Omental fat pad (tissue), 4 donors: ENCODE data around the gene OGDH. TPM values are rescaled to one million over a fixed set of nuclear protein-coding genes. Genes with fewer than 3 reads are reported as not detected.
"Not testable (repeated sequence)": the region's sequence is repeated elsewhere in the genome, so short reads cannot be mapped to it uniquely, and the experiment has no call there.

ENCODE experiments used
- ATAC-seq: fragments of 150-250 bp; one replicate; pipeline ENCODE4 v1.9.1; 2016; ENCODE audit warnings: mild to moderate bottlenecking, moderate library complexity; ENCODE audit not compliant: low FRiP score
- DNase-seq: peaks from one replicate; pipeline ENCODE4 v3.0.0-alpha.2; 2019; ENCODE audit warnings: low spot score
- total RNA-seq, 4 donors: library from RNA; depleted of rRNA; stranded (reverse); fragments of >200 nt; gene quantifications; one replicate each; pipeline ENCODE4 v1.1.0, GENCODE V29; 2016
- TF ChIP-seq, protein P1 (sequence below), 3 donors: fragments of 450-650 bp; IDR thresholded peaks; one replicate each; pipeline ENCODE4 v1.5.1; 2016 to 2017; ENCODE audit warnings: antibody characterized with exemption in 3 of 3, mild to moderate bottlenecking in 3 of 3, moderate library complexity in 2 of 3

Gene OGDH
- total RNA-seq, 4 donors from 2014 or later: 75.4 to 91.0 (median 82.0) TPM

DNA sequence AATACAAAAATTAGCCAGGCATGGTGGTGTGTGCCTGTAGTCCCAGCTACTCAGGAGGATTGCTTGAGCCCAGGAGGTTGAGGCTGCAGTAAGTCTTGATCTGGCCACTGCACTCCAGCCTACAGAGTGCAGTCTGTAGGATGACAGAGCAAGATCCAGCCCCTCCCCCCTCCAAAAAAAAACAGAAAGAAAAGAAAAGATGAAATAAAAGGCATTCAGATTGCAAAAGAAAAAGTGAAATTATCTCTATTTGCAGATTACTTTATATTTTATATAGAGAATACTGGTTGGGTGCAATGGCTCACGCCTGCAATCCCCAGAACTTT lies 121.5 kb downstream of the OGDH start:
- ATAC-seq: no peak
- DNase-seq: no peak
- TF ChIP-seq, protein P1, sequence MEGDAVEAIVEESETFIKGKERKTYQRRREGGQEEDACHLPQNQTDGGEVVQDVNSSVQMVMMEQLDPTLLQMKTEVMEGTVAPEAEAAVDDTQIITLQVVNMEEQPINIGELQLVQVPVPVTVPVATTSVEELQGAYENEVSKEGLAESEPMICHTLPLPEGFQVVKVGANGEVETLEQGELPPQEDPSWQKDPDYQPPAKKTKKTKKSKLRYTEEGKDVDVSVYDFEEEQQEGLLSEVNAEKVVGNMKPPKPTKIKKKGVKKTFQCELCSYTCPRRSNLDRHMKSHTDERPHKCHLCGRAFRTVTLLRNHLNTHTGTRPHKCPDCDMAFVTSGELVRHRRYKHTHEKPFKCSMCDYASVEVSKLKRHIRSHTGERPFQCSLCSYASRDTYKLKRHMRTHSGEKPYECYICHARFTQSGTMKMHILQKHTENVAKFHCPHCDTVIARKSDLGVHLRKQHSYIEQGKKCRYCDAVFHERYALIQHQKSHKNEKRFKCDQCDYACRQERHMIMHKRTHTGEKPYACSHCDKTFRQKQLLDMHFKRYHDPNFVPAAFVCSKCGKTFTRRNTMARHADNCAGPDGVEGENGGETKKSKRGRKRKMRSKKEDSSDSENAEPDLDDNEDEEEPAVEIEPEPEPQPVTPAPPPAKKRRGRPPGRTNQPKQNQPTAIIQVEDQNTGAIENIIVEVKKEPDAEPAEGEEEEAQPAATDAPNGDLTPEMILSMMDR (IDR thresholded peaks at IDR 0.05): no peak

DNA sequence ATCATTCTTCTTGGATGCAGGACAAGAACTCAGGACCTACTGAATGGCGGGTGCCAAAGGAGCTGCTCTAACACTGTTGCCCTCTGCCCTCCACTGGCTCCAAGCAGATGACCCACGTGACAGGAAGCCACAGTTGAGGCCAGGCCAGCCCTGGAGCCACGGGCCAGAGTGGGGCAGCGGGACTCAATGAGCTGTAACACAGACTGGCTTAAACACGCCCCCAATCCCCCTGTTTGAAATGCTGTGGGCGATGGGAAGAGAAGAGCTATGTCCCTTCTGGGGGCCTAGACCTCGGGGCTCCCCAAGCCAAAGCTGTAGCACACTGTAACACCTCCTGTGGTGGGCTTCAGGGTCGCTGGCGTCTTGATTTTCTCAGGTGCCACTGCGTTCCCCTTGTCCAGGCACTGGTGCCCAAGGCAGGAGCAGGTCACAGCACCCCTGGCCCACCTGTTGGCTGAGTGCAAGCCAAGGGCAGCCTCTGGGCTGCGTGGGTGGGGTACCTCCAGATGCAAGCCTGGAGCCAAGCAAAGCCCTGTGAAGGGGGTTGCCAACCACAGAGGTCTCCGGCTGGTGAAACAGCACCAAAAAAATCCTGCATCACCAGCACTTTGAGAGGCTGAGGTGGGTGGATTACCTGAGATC lies 123.6 kb downstream of the OGDH start:
- no peak for ATAC-seq
- no peak for DNase-seq
- TF ChIP-seq, protein P1 (IDR thresholded peaks at IDR 0.05): no peak

DNA sequence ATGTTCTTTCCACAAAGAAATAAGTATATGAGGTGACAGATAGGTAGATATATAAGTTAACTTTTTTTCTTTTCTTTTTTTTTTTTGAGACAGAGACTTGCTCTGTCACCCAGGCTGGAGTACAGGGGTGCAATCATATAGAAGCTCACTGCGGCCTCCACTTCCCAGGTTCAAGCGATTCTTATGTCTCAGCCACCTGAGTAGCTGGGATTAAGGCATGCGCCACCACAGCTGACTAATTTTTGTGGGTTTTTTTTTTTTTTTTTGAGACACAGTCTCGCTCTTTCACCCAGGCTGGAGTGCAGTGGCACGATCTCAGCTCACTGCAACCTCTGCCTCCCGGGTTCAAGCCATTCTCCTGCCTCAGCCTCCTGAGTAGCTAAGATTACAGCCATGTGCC lies 126.5 kb downstream of the OGDH start:
- DNase-seq, ATAC-seq: not testable (repeated sequence)

DNA sequence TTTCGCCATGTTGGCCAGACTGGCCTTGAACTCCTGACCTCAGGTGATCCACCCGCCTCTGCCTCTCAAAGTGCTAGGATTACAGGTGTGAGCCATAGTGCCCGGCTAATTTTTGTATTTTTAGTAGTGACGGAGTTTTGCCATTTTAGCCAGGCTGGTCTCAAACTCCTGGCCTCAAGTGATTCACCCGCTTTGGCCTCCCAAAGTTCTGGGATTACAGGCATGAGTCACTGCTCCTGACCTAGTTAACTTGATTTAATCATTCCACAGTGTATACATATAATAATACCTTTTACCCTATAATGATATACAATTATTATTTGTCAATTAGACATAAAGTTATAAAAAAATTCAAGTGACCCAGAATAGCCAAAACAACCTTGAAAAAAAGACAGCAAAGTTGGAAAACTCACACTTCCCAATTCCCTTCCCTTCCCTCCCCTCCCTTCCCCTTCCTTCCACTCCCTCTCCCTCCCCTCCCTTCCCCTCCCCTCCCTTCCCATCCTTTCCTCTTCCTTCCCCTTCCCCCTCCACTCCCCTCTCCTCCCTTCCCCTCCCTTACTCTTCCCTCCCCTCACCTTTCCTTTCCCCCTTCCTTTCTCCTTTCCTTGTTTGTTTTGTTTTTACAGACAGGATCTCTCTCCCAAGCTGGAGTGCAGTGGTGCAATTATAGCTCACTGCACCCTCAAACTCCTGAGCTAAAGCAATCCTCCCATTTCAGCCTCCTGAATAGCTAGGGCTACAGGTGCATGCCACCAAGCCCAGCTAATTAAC lies 127.5 kb downstream of the OGDH start:
- TF ChIP-seq, protein P1 (IDR thresholded peaks at IDR 0.05): no peak
- no peak for ATAC-seq
- no peak for DNase-seq

DNA sequence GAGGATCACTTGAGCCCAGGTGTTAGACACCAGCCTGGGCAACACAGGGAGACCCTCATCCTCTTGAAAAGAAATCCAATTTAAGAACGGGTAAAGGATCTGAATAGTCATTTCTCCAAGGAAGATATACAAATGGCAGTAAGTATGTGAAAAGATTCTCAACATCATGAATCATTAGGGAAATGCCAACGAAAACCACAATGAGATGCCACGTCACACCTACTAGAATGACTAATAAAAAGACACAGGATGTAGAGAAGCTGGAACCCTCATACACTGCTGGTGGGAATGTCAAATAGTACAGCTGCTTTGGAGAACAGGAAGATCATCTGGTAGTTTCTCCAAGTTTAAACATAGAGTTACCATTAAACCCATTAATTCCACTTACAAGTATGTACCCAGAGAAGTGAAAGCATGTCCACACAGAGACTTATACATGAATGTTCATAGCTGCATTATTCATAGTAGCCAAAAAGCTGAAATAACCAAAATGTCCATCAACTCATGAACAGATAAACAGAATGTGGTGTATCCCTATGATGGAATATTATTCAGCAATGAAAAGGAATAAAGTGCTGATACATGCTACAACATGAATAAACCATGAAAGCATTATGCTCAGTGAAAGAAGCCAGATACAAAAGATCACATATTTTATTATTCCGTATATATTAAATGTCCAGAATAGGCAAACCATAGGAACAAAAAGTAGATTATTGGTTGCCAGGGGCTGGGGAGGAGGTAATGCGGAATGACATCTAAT lies 129.2 kb downstream of the OGDH start:
- no peak for ATAC-seq
- TF ChIP-seq, protein P1 (IDR thresholded peaks at IDR 0.05): no peak
- DNase-seq: no peak

DNA sequence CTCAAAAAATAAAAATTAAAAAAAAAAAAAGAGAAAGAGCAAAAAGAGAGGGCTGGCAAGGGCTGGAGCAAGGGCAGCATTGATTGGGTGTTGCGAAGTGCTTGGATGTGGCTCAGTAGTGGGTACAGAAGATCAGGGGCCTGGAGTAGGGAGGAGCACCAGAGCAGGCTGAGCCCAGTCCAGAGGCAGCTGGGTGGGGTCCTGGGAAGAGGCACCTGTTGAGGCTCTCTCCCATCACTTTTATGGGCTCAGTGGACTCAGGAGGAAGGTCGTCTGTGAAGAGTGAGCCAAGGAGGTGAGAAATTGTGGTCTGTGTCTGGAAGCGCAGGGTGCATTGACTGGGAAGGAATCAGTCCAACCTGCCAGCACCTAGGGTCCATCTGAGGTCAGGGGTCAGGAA lies 130.5 kb downstream of the OGDH start:
- TF ChIP-seq, protein P1 (IDR thresholded peaks at IDR 0.05): no peak
- DNase-seq (no peak), ATAC-seq (no peak)

DNA sequence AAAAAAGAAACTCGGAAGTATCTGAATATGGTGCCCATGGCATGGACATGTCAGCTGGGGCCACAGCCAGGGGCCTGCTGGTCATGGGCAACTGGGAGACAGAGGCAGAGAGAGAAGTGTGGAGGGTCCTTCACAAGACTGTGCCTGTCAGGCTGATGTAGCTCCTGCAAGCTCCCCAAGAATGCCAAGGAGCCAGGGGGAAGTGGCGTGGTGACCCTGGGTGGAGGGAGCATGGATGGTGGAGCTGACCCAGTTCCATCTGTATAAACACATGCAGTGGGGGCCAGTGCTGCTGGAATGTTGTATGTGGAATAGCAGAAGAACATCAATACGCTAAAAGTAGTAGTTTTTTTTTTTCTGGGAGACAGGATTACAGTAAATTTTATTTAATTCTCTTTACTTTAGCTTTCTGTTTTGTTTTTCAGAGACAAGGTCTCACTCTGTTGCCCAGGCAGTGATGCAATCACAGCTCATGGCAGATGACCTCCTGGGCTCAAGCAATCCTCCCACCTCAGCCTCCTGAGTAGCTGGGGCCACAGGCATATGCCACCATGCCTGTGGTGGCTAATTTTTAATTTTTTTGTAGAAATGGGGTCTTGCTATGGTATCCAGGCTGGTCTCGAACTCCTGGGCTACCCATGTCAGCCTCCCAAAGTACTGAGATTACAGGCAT lies 131.8 kb downstream of the OGDH start:
- DNase-seq (no peak), ATAC-seq (no peak)
- TF ChIP-seq, protein P1 (IDR thresholded peaks at IDR 0.05): no peak
